ENCODE data around the gene TREML2.
"Not testable (repeated sequence)": the region's sequence is repeated elsewhere in the genome, so short reads cannot be mapped to it uniquely, and the experiment has no call there.

The TREML2 gene

GRCh38 chr6:41200901-41201763 is at the start of gene TREML2:
Gene TREML2, minus strand, starts transcription at chr6:41201149. Its CDS starts 141 bp downstream, at chr6:41201008.
- DNase-seq (ENCODE audit: low read depth) = no peak

- no peak for DNase-seq (ENCODE audit: low read depth)
Measured at GRCh38 chr6:41247882-41248705, 47.1 kb upstream of the TREML2 start.

- DNase-seq (ENCODE audit: low read depth) = no peak
Measured at GRCh38 chr6:41247288-41247865, 46.4 kb upstream of the TREML2 start.

- not testable (repeated sequence) for DNase-seq (ENCODE audit: low read depth)
Measured at GRCh38 chr6:41246529-41246928, 45.6 kb upstream of the TREML2 start.

GRCh38 chr6:41239467-41240159 is 38.7 kb upstream of the TREML2 start:
- no peak for DNase-seq (ENCODE audit: low read depth)

- DNase-seq (ENCODE audit: low read depth) = no peak
Measured at GRCh38 chr6:41237128-41237527, 36.2 kb upstream of the TREML2 start.

- no peak for DNase-seq (ENCODE audit: low read depth)
Measured at GRCh38 chr6:41236276-41236675, 35.3 kb upstream of the TREML2 start.

- DNase-seq (ENCODE audit: low read depth) = no peak
Measured at GRCh38 chr6:41232667-41233066, 31.7 kb upstream of the TREML2 start.

GRCh38 chr6:41231246-41231645 is 30.3 kb upstream of the TREML2 start:
- DNase-seq (ENCODE audit: low read depth) = no peak

GRCh38 chr6:41229721-41230120 is 28.8 kb upstream of the TREML2 start:
- no peak for DNase-seq (ENCODE audit: low read depth)

GRCh38 chr6:41228616-41229015 is 27.7 kb upstream of the TREML2 start:
- DNase-seq (ENCODE audit: low read depth) = no peak

GRCh38 chr6:41228096-41228495 is 27.1 kb upstream of the TREML2 start, which contains the start of gene TREML4:
Gene TREML4, plus strand, starts transcription at chr6:41228349. Its CDS starts 79 bp downstream, at chr6:41228428.
- DNase-seq (ENCODE audit: low read depth) = no peak

GRCh38 chr6:41226752-41227151 is 25.8 kb upstream of the TREML2 start:
- no peak for DNase-seq (ENCODE audit: low read depth)

GRCh38 chr6:41224800-41225199 is 23.9 kb upstream of the TREML2 start:
- no peak for DNase-seq (ENCODE audit: low read depth)

GRCh38 chr6:41222513-41222912 is 21.6 kb upstream of the TREML2 start:
- no peak for DNase-seq (ENCODE audit: low read depth)

GRCh38 chr6:41222045-41222444 is 21.1 kb upstream of the TREML2 start:
- no peak for DNase-seq (ENCODE audit: low read depth)

GRCh38 chr6:41216616-41217015 is 15.7 kb upstream of the TREML2 start:
- DNase-seq (ENCODE audit: low read depth) = no peak

GRCh38 chr6:41215777-41216176 is 14.8 kb upstream of the TREML2 start:
- DNase-seq (ENCODE audit: low read depth) = no peak

- DNase-seq (ENCODE audit: low read depth) = no peak
Measured at GRCh38 chr6:41214559-41215238, 13.8 kb upstream of the TREML2 start.

GRCh38 chr6:41209547-41210320 is 8.8 kb upstream of the TREML2 start:
- DNase-seq (ENCODE audit: low read depth) = no peak
